ENCODE results near the gene LRRC25.

GRCh38 chr19:18433015-18433691, 35.7 kb upstream of the LRRC25 start:
- TF ChIP-seq CTCF (conservative IDR thresholded peaks at IDR 0.05) (no peak), EZH2 (IDR thresholded peaks at IDR 0.05; ENCODE audit: low read depth) (no peak)
